CD4-positive, alpha-beta memory T cell (primary cell): ENCODE data around the gene VPS4B. TPM values are rescaled to one million over a fixed set of nuclear protein-coding genes. Genes with fewer than 3 reads are reported as not detected.

Source experiments
- CTCF ChIA-PET: fragments of 350-600 bp; sonication (Branson Sonifier 250); formaldehyde crosslinking; loops from one replicate; lab custom pipeline; 2021; ENCODE audit warnings: inconsistent platforms; ENCODE audit not compliant: partially characterized antibody; lab: Charles Lee
- POLR2A ChIA-PET: fragments of 350-600 bp; sonication (Branson Sonifier 250); formaldehyde crosslinking; loops from one replicate; lab custom pipeline; 2021; ENCODE audit not compliant: partially characterized antibody; lab: Charles Lee
- DNase-seq, 5 donors: peaks; one replicate each; pipeline versions ENCODE4 v3.0.0 to v3.0.0-alpha.2; 2020 to 2022; ENCODE audit warnings: mixed read lengths in 1 of 5
- H3K27ac ChIP-seq: one replicate; pipeline ENCODE4 v1.7.0; 2013; ENCODE audit warnings: low read depth, low read length
- H3K27me3 ChIP-seq: 2 replicates; pipeline ENCODE4 v1.7.0; 2013; ENCODE audit warnings: mild to moderate bottlenecking, low read length, moderate library complexity; ENCODE audit not compliant: insufficient read depth
- H3K36me3 ChIP-seq: 2 replicates; pipeline ENCODE4 v1.7.0; 2013; ENCODE audit warnings: mild to moderate bottlenecking, low read length, moderate library complexity; ENCODE audit not compliant: insufficient read depth
- H3K4me1 ChIP-seq: 2 replicates; pipeline ENCODE4 v1.7.0; 2013; ENCODE audit warnings: mild to moderate bottlenecking, low read length, moderate library complexity; ENCODE audit not compliant: insufficient read depth
- H3K4me3 ChIP-seq, 2 donors: one replicate each; pipeline ENCODE4 v1.7.0; 2013; ENCODE audit warnings: low read length in 2 of 2, mild to moderate bottlenecking in 1 of 2
- H3K9me3 ChIP-seq, 2 donors: one replicate each; pipeline ENCODE4 v1.7.0; 2013; ENCODE audit warnings: low read length in 2 of 2, control low read depth in 1 of 2; ENCODE audit not compliant: control insufficient read depth in 1 of 2
- H3K27ac Mint-ChIP-seq, 7 donors: one replicate each; pipeline ENCODE4 v1.8.0; 2020 to 2021; ENCODE audit warnings: mixed read lengths in 7 of 7, mild to moderate bottlenecking in 6 of 7, inconsistent platforms in 3 of 7, moderate library complexity in 3 of 7
- H3K27me3 Mint-ChIP-seq, 2 donors: one replicate each; pipeline ENCODE4 v1.8.0; 2020 to 2021; ENCODE audit warnings: mixed read lengths in 2 of 2
- H3K36me3 Mint-ChIP-seq, 2 donors: one replicate each; pipeline ENCODE4 v1.8.0; 2020 to 2021; ENCODE audit warnings: mixed read lengths in 2 of 2, inconsistent platforms in 1 of 2, mild to moderate bottlenecking in 1 of 2
- H3K4me1 Mint-ChIP-seq, 4 donors: one replicate each; pipeline ENCODE4 v1.8.0; 2020 to 2021; ENCODE audit warnings: mixed read lengths in 4 of 4, mild to moderate bottlenecking in 1 of 4
- H3K4me3 Mint-ChIP-seq, 8 donors: one replicate each; pipeline ENCODE4 v1.8.0; 2020 to 2021; ENCODE audit warnings: mixed read lengths in 8 of 8, mild to moderate bottlenecking in 7 of 8, moderate library complexity in 6 of 8, inconsistent platforms in 3 of 8
- H3K9me3 Mint-ChIP-seq, 8 donors: one replicate each; pipeline ENCODE4 v1.8.0; 2020 to 2021; ENCODE audit warnings: mixed read lengths in 8 of 8, mild to moderate bottlenecking in 5 of 8, inconsistent platforms in 3 of 8, moderate library complexity in 1 of 8
- intact Hi-C: fragments of 100-400 bp; cut with micrococcal nuclease; formaldehyde crosslinking; loops from one replicate; pipeline ENCODE4 v1.15.1; 2023
- polyA plus RNA-seq, 2 donors: library from polyadenylated mRNA; unstranded; fragments of 300-500 nt; fragmentation: Illumina TruSeq; gene quantifications; one replicate each; pipeline ENCODE4 v1.2.3, GENCODE V29; 2021
- total RNA-seq, 2 experiments: library from RNA; stranded (reverse); gene quantifications; one replicate each; pipeline ENCODE4 v1.2.3, GENCODE V29; 2021

VPS4B gene
- total and polyA plus RNA-seq, 4 experiments from 2014 or later = 48.0 to 94.9 (median 79.2) TPM

DNA sequence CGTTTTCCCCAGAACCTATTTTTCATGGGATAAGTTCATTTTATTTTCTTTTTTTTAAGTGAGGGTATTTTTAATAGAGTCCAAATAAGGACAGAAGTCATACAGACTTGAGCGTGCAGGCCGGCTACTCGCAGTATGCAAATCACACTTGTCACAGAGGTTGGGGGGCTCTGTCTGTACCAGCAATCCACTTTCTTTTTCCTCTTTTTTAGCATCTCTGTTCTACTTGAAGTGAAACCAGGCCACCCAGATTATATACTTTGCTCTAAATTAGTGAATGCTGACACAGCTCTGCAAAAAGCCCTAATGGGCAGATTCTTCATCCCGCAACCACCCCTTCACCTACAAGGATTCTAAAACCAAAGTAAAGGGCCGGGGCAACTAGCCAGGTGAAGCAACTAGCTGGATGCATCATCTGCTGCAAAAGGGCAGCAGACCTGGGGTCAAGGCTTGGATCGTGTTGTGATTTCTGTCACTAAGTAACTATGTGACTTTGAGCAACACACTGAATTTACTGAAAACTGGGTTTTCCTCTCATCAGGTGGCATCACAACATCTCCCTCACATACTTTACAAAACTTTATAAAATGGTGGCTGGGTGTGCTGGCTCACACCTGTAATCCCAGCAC is 73.7 kb downstream of the VPS4B start:
- peaks cover 49 to 66% of the 10 kb centered on the region in 2 donors for H3K36me3 Mint-ChIP-seq

GRCh38 chr18:63346480-63347183 is 75.6 kb downstream of the VPS4B start:
- H3K4me3 Mint-ChIP-seq = no peak overlapping the region
- peaks cover 0 to 4% (median 2%) of the 10 kb centered on the region in 4 donors for H3K4me1 Mint-ChIP-seq
- Histone ChIP-seq H3K4me3 (no peak overlapping the region), H3K36me3 (peaks cover 56% of the 10 kb centered on the region), H3K27me3 (no peaks in the 10 kb centered on the region), H3K27ac (no peak overlapping the region), H3K4me1 (no peaks in the 10 kb centered on the region), H3K9me3 (no peaks in the 10 kb centered on the region)
- H3K9me3 Mint-ChIP-seq = no peaks in the 10 kb centered on the region
- peaks cover 51 to 68% of the 10 kb centered on the region in 2 donors for H3K36me3 Mint-ChIP-seq
- peak overlapping the region in 3 of 7 donors; percentile 2 to 18 (median 10) for H3K27ac Mint-ChIP-seq
- H3K27me3 Mint-ChIP-seq = no peaks in the 10 kb centered on the region
- no peak for DNase-seq
- CTCF ChIA-PET = interaction anchor here (1.2 to 17.3 kb wide), 2 partner anchors 11 to 94 kb away, joined by 4 to 193 read pairs; no protein-coding TSS in a partner anchor
- intact Hi-C loops = no loop called here
- POLR2A ChIA-PET = no interaction called here

More for the DNA sequence above, 73.7 kb downstream of the VPS4B start:
- Histone ChIP-seq H3K36me3 (peaks cover 50% of the 10 kb centered on the region), H3K27me3 (no peaks in the 10 kb centered on the region), H3K4me3 (no peak overlapping the region), H3K9me3 (no peaks in the 10 kb centered on the region), H3K27ac (no peak overlapping the region), H3K4me1 (no peaks in the 10 kb centered on the region)
- Mint-ChIP-seq H3K4me1 (peaks cover 0 to 1% (median under 1%) of the 10 kb centered on the region in 4 donors), H3K9me3 (no peaks in the 10 kb centered on the region), H3K27me3 (no peaks in the 10 kb centered on the region), H3K4me3 (no peak overlapping the region), H3K27ac (peak overlapping the region in 1 of 7 donors; percentile 24)
- DNase-seq = no peak
- ChIA-PET CTCF (interaction anchor here (1.0 to 17.3 kb wide), 2 partner anchors 13 to 92 kb away, joined by 3 to 193 read pairs; no protein-coding TSS in a partner anchor), POLR2A (no interaction called here)
- intact Hi-C loops = no loop called here

- Histone ChIP-seq H3K27ac (no peak overlapping the region), H3K9me3 (no peaks in the 10 kb centered on the region), H3K4me1 (no peaks in the 10 kb centered on the region), H3K36me3 (peaks cover 53% of the 10 kb centered on the region), H3K4me3 (no peak overlapping the region), H3K27me3 (no peaks in the 10 kb centered on the region)
- Mint-ChIP-seq H3K36me3 (peaks cover 53 to 69% of the 10 kb centered on the region in 2 donors), H3K4me3 (no peak overlapping the region), H3K27ac (peak overlapping the region in 1 of 7 donors; percentile 18), H3K27me3 (no peaks in the 10 kb centered on the region), H3K4me1 (peaks cover 0 to 4% (median 2%) of the 10 kb centered on the region in 4 donors), H3K9me3 (no peaks in the 10 kb centered on the region)
- ChIA-PET CTCF (interaction anchor here (1.2 to 17.3 kb wide), 2 partner anchors 11 to 95 kb away, joined by 4 to 193 read pairs; no protein-coding TSS in a partner anchor), POLR2A (no interaction called here)
- intact Hi-C loops = no loop called here
- no peak for DNase-seq
These were observed 76.2 kb downstream of the VPS4B start for GRCh38 chr18:63346031-63346430.

DNA sequence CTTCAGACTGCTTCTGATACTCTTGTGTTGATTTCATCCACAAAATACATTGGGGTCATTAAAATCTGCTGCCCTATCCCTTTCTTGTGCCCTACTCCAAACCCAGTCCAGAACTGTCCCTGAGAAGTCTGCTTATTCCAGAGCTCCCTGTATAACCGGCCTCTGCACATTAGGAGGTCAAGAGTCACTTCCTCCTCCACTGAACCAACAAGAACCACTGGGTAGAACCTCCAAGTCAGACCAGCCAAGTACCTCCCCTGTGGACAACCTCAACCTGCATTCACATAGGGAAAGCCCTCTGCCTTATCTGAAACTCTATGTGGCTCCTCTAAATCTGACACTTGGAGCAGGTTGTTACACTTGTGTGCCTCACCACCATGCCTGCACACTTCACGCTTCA is 77.4 kb downstream of the VPS4B start:
- no peaks in the 10 kb centered on the region for H3K9me3 Mint-ChIP-seq
- ChIA-PET CTCF (interaction anchor here (1.6 to 17.3 kb wide), 2 partner anchors 13 to 96 kb away, joined by 4 to 193 read pairs; no protein-coding TSS in a partner anchor), POLR2A (no interaction called here)
- H3K27ac Mint-ChIP-seq = peak overlapping the region in 3 of 7 donors; percentile 34 to 80 (median 35)
- Histone ChIP-seq H3K36me3 (peaks cover 44% of the 10 kb centered on the region), H3K27ac (no peak overlapping the region), H3K27me3 (no peaks in the 10 kb centered on the region), H3K4me1 (no peaks in the 10 kb centered on the region), H3K9me3 (no peaks in the 10 kb centered on the region), H3K4me3 (no peak overlapping the region)
- no peak overlapping the region for H3K4me3 Mint-ChIP-seq
- DNase-seq = no peak
- peaks cover 0 to 5% (median 2%) of the 10 kb centered on the region in 4 donors for H3K4me1 Mint-ChIP-seq
- H3K36me3 Mint-ChIP-seq = peaks cover 58 to 68% of the 10 kb centered on the region in 2 donors
- intact Hi-C loops = no loop called here
- H3K27me3 Mint-ChIP-seq = no peaks in the 10 kb centered on the region

GRCh38 chr18:63344263-63344662 is 78.0 kb downstream of the VPS4B start:
- Histone ChIP-seq H3K4me3 (no peak overlapping the region), H3K36me3 (peaks cover 38% of the 10 kb centered on the region), H3K4me1 (no peaks in the 10 kb centered on the region), H3K27ac (no peak overlapping the region), H3K9me3 (no peaks in the 10 kb centered on the region), H3K27me3 (no peaks in the 10 kb centered on the region)
- POLR2A ChIA-PET = no interaction called here
- CTCF ChIA-PET = interaction anchor here (1.6 to 17.3 kb wide), 2 partner anchors 12 to 96 kb away, joined by 4 to 193 read pairs; no protein-coding TSS in a partner anchor
- H3K4me3 Mint-ChIP-seq = no peak overlapping the region
- peak overlapping the region in 1 of 7 donors; percentile 34 for H3K27ac Mint-ChIP-seq
- intact Hi-C loops = no loop called here
- no peak for DNase-seq
- no peaks in the 10 kb centered on the region for H3K27me3 Mint-ChIP-seq
- peaks cover 0 to 6% (median 2%) of the 10 kb centered on the region in 4 donors for H3K4me1 Mint-ChIP-seq
- H3K9me3 Mint-ChIP-seq = no peaks in the 10 kb centered on the region
- peaks cover 54 to 66% of the 10 kb centered on the region in 2 donors for H3K36me3 Mint-ChIP-seq

DNA sequence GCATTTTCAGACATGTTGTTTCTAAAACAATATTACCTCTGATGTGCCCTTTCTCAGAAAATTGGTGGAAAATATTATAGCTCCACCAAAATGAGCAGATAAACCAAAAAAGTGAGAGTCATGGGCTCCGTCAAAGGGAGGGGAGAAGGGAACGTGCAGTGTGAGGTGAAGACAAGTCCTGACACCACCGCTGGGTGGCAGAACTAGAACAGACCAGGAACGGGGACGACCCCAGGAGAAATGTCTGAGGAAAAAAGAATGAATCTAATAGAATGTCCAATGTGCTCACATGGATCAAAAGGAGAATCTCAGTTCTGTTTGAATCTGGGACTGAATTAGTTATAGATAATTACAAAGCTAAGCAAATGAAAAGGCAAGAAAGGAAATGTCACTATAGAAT is 80.1 kb downstream of the VPS4B start:
- intact Hi-C loops = loop anchor here (1.0 kb wide), 1 partner anchor 97 kb away; no protein-coding TSS in a partner anchor
- Histone ChIP-seq H3K27ac (no peak overlapping the region), H3K4me1 (no peaks in the 10 kb centered on the region), H3K36me3 (peaks cover 35% of the 10 kb centered on the region), H3K27me3 (no peaks in the 10 kb centered on the region), H3K4me3 (no peak overlapping the region), H3K9me3 (no peaks in the 10 kb centered on the region)
- H3K9me3 Mint-ChIP-seq = no peaks in the 10 kb centered on the region
- ChIA-PET POLR2A (no interaction called here), CTCF (interaction anchor here (0.9 to 17.3 kb wide), 12 partner anchors 9 to 326 kb away, joined by 3 to 193 read pairs (median 4); no protein-coding TSS in a partner anchor)
- peaks cover 0 to 6% (median 2%) of the 10 kb centered on the region in 4 donors for H3K4me1 Mint-ChIP-seq
- H3K4me3 Mint-ChIP-seq = no peak overlapping the region
- H3K27ac Mint-ChIP-seq = no peak overlapping the region
- no peak for DNase-seq
- H3K36me3 Mint-ChIP-seq = peaks cover 52 to 64% of the 10 kb centered on the region in 2 donors
- no peaks in the 10 kb centered on the region for H3K27me3 Mint-ChIP-seq
